ENCODE data around the gene COTL1.

The COTL1 gene, protein sequence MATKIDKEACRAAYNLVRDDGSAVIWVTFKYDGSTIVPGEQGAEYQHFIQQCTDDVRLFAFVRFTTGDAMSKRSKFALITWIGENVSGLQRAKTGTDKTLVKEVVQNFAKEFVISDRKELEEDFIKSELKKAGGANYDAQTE

GRCh38 chr16:84617791-84618580 is at the start of gene COTL1:
TSS of gene COTL1 (minus strand) at chr16:84618078. CDS start at chr16:84617914, 164 bp downstream.
- peak within 1 kb of the TSS; percentile 85 for H3K4me3 ChIP-seq (ENCODE audit: low read depth, low read length)
- peaks cover 22% of the 10 kb centered on the region for H3K4me1 ChIP-seq (ENCODE audit: control insufficient read depth, insufficient read depth, low read length)
- peak within 1 kb of the TSS; percentile 65 for H3K9ac ChIP-seq (ENCODE audit: low read depth, low read length)
- no peaks in the 10 kb centered on the region for H3K9me3 ChIP-seq (ENCODE audit: control insufficient read depth, insufficient read depth, low read length)
- peaks cover 2% of the 10 kb centered on the region for H3K27me3 ChIP-seq (ENCODE audit: control insufficient read depth, insufficient read depth, low read length)
- H3K36me3 ChIP-seq (ENCODE audit: control insufficient read depth, insufficient read depth, low read length) = peaks cover 20% of the 10 kb centered on the region

DNA sequence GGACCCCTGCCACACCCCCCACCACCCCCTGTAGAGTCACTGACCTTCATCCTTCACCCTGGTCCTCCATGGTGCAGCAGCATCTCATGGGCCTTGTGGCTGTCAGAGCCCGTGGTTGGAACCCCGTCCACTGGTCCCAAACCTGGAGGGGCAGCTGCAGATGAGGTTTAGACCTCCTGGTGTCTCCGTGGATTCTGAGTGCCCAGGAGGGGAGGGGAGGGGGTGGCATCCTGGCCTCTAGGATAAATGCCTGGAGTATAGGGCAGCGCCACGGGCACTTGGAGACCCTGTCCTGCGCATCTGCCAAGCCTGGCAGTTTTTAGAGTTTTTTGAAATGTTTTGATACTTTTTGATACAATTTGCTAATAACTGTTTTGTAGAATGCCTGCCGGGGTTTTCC is 48.0 kb upstream of the COTL1 start:
- Histone ChIP-seq H3K27me3 (ENCODE audit: control insufficient read depth, insufficient read depth, low read length) (no peaks in the 10 kb centered on the region), H3K9ac (ENCODE audit: low read depth, low read length) (no peak overlapping the region), H3K4me3 (ENCODE audit: low read depth, low read length) (no peak overlapping the region), H3K36me3 (ENCODE audit: control insufficient read depth, insufficient read depth, low read length) (peaks cover 10% of the 10 kb centered on the region), H3K9me3 (ENCODE audit: control insufficient read depth, insufficient read depth, low read length) (no peaks in the 10 kb centered on the region), H3K4me1 (ENCODE audit: control insufficient read depth, insufficient read depth, low read length) (peaks cover 8% of the 10 kb centered on the region)

DNA sequence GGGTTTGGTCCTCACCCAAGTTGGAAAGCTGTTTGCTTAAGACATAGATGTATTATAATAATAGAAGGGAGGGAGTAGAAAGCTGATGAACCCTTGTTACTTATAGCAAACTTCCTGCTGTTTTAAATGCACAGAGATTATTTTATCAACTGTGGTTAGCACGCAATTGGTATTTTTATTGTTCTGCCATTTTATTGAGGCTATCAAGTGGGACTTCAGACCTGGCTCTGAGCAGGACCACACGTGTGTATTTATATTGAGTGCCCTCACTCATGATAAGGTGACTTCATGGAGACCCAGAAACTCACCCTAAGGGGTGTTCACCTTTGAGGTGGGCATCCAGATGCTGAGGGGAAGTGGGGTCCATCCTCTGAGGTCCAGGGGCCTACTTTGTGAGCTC is 47.5 kb upstream of the COTL1 start:
- peaks cover 8% of the 10 kb centered on the region for H3K4me1 ChIP-seq (ENCODE audit: control insufficient read depth, insufficient read depth, low read length)
- H3K27me3 ChIP-seq (ENCODE audit: control insufficient read depth, insufficient read depth, low read length) = no peaks in the 10 kb centered on the region
- no peak overlapping the region for H3K9ac ChIP-seq (ENCODE audit: low read depth, low read length)
- H3K36me3 ChIP-seq (ENCODE audit: control insufficient read depth, insufficient read depth, low read length) = peaks cover 12% of the 10 kb centered on the region
- no peaks in the 10 kb centered on the region for H3K9me3 ChIP-seq (ENCODE audit: control insufficient read depth, insufficient read depth, low read length)
- no peak overlapping the region for H3K4me3 ChIP-seq (ENCODE audit: low read depth, low read length)

GRCh38 chr16:84663433-84664101 is 45.7 kb upstream of the COTL1 start:
- H3K9me3 ChIP-seq (ENCODE audit: control insufficient read depth, insufficient read depth, low read length) = no peaks in the 10 kb centered on the region
- H3K36me3 ChIP-seq (ENCODE audit: control insufficient read depth, insufficient read depth, low read length) = peaks cover 18% of the 10 kb centered on the region
- H3K4me3 ChIP-seq (ENCODE audit: low read depth, low read length) = no peak overlapping the region
- no peak overlapping the region for H3K9ac ChIP-seq (ENCODE audit: low read depth, low read length)
- no peaks in the 10 kb centered on the region for H3K27me3 ChIP-seq (ENCODE audit: control insufficient read depth, insufficient read depth, low read length)
- H3K4me1 ChIP-seq (ENCODE audit: control insufficient read depth, insufficient read depth, low read length) = peaks cover 8% of the 10 kb centered on the region

- H3K9me3 ChIP-seq (ENCODE audit: control insufficient read depth, insufficient read depth, low read length) = no peaks in the 10 kb centered on the region
- H3K36me3 ChIP-seq (ENCODE audit: control insufficient read depth, insufficient read depth, low read length) = peaks cover 29% of the 10 kb centered on the region
- H3K4me1 ChIP-seq (ENCODE audit: control insufficient read depth, insufficient read depth, low read length) = peaks cover 2% of the 10 kb centered on the region
- no peak overlapping the region for H3K9ac ChIP-seq (ENCODE audit: low read depth, low read length)
- H3K4me3 ChIP-seq (ENCODE audit: low read depth, low read length) = no peak overlapping the region
- H3K27me3 ChIP-seq (ENCODE audit: control insufficient read depth, insufficient read depth, low read length) = no peaks in the 10 kb centered on the region
These were observed 44.6 kb upstream of the COTL1 start for GRCh38 chr16:84662471-84662870.

- Histone ChIP-seq H3K9me3 (ENCODE audit: control insufficient read depth, insufficient read depth, low read length) (no peaks in the 10 kb centered on the region), H3K27me3 (ENCODE audit: control insufficient read depth, insufficient read depth, low read length) (no peaks in the 10 kb centered on the region), H3K36me3 (ENCODE audit: control insufficient read depth, insufficient read depth, low read length) (peaks cover 37% of the 10 kb centered on the region), H3K4me1 (ENCODE audit: control insufficient read depth, insufficient read depth, low read length) (no peaks in the 10 kb centered on the region), H3K4me3 (ENCODE audit: low read depth, low read length) (no peak overlapping the region), H3K9ac (ENCODE audit: low read depth, low read length) (no peak overlapping the region)
These were observed 43.7 kb upstream of the COTL1 start for GRCh38 chr16:84661418-84662060.

GRCh38 chr16:84660973-84661372 is 43.1 kb upstream of the COTL1 start:
- no peaks in the 10 kb centered on the region for H3K27me3 ChIP-seq (ENCODE audit: control insufficient read depth, insufficient read depth, low read length)
- H3K9ac ChIP-seq (ENCODE audit: low read depth, low read length) = no peak overlapping the region
- no peak overlapping the region for H3K4me3 ChIP-seq (ENCODE audit: low read depth, low read length)
- H3K36me3 ChIP-seq (ENCODE audit: control insufficient read depth, insufficient read depth, low read length) = peaks cover 37% of the 10 kb centered on the region
- no peaks in the 10 kb centered on the region for H3K4me1 ChIP-seq (ENCODE audit: control insufficient read depth, insufficient read depth, low read length)
- H3K9me3 ChIP-seq (ENCODE audit: control insufficient read depth, insufficient read depth, low read length) = no peaks in the 10 kb centered on the region

DNA sequence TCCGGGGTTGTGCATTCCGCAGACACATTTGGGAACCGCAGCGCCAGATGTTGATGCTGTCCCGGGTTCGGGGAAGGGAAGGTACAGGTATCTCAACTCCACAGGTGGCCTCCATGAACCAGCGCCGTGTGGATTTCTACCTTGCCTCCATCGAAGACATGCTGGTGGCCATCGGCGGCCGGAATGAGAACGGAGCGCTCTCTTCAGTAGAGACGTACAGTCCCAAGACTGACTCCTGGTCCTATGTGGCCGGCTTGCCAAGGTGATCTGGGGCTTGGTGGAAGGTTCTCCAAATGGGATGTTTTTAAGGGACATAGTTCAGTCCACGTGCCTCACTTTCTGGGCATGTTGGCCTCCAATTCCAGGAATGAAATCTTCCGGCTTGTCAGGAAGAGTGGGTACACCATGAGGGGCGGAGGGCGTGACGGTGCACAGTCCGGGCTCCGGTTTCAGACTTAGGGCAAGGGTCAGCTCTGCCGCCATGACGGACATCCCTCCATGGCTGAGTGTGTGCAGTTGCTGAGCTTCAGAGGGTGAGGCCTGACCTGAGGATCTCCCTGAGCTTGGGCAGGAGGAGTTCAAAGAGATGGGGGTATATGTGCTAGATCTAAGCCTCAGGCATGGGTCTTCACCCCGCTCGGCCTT is 41.9 kb upstream of the COTL1 start:
- Histone ChIP-seq H3K9me3 (ENCODE audit: control insufficient read depth, insufficient read depth, low read length) (no peaks in the 10 kb centered on the region), H3K4me1 (ENCODE audit: control insufficient read depth, insufficient read depth, low read length) (no peaks in the 10 kb centered on the region), H3K27me3 (ENCODE audit: control insufficient read depth, insufficient read depth, low read length) (no peaks in the 10 kb centered on the region), H3K4me3 (ENCODE audit: low read depth, low read length) (no peak overlapping the region), H3K9ac (ENCODE audit: low read depth, low read length) (no peak overlapping the region), H3K36me3 (ENCODE audit: control insufficient read depth, insufficient read depth, low read length) (peaks cover 37% of the 10 kb centered on the region)

DNA sequence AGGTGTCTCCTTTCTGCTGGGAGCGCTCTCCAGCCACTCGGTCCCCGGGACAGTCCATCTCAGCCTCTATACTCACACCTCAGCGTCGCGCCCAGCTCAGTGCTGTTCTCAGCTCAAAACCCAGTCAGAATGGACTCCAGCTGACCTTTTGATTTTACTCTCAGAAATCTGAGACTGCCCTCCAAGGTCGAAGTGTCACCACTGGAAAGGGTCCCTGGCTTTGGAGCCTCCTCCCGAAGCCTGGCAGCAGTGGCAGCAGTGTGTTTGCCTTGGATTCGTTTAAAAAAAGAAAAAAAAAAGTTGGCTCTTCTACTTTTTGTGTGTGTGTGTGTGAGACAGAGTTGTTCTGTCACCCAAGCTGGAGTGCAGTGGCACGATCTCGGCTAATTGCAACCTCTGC is 40.8 kb upstream of the COTL1 start:
- Histone ChIP-seq H3K4me3 (ENCODE audit: low read depth, low read length) (no peak overlapping the region), H3K9me3 (ENCODE audit: control insufficient read depth, insufficient read depth, low read length) (no peaks in the 10 kb centered on the region), H3K36me3 (ENCODE audit: control insufficient read depth, insufficient read depth, low read length) (peaks cover 37% of the 10 kb centered on the region), H3K9ac (ENCODE audit: low read depth, low read length) (no peak overlapping the region), H3K4me1 (ENCODE audit: control insufficient read depth, insufficient read depth, low read length) (no peaks in the 10 kb centered on the region), H3K27me3 (ENCODE audit: control insufficient read depth, insufficient read depth, low read length) (no peaks in the 10 kb centered on the region)

DNA sequence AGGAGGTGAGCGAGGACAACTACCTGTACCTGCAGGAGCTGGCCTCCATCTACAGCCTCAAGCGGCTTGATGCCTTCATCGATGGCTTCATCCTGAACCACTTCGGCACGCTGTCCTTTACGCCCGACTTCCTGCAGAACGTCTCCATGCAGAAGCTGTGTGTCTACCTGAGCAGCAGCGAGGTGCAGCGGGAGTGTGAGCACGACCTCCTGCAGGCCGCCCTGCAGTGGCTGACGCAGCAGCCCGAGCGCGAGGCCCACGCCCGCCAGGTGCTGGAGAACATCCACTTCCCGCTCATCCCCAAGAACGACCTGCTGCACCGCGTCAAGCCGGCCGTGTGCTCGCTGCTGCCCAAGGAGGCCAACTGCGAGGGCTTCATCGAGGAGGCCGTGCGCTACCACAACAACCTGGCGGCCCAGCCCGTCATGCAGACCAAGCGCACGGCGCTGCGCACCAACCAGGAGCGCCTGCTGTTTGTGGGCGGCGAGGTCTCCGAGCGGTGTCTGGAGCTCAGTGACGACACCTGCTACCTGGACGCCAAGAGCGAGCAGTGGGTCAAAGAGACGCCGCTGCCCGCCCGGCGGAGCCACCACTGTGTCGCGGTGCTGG is 39.5 kb upstream of the COTL1 start:
- H3K4me1 ChIP-seq (ENCODE audit: control insufficient read depth, insufficient read depth, low read length) = no peaks in the 10 kb centered on the region
- H3K36me3 ChIP-seq (ENCODE audit: control insufficient read depth, insufficient read depth, low read length) = peaks cover 37% of the 10 kb centered on the region
- no peaks in the 10 kb centered on the region for H3K27me3 ChIP-seq (ENCODE audit: control insufficient read depth, insufficient read depth, low read length)
- no peaks in the 10 kb centered on the region for H3K9me3 ChIP-seq (ENCODE audit: control insufficient read depth, insufficient read depth, low read length)
- no peak overlapping the region for H3K4me3 ChIP-seq (ENCODE audit: low read depth, low read length)
- H3K9ac ChIP-seq (ENCODE audit: low read depth, low read length) = no peak overlapping the region

GRCh38 chr16:84656649-84657048 is 38.8 kb upstream of the COTL1 start:
- H3K27me3 ChIP-seq (ENCODE audit: control insufficient read depth, insufficient read depth, low read length) = no peaks in the 10 kb centered on the region
- peaks cover 33% of the 10 kb centered on the region for H3K36me3 ChIP-seq (ENCODE audit: control insufficient read depth, insufficient read depth, low read length)
- H3K9me3 ChIP-seq (ENCODE audit: control insufficient read depth, insufficient read depth, low read length) = no peaks in the 10 kb centered on the region
- no peak overlapping the region for H3K4me3 ChIP-seq (ENCODE audit: low read depth, low read length)
- no peak overlapping the region for H3K9ac ChIP-seq (ENCODE audit: low read depth, low read length)
- no peaks in the 10 kb centered on the region for H3K4me1 ChIP-seq (ENCODE audit: control insufficient read depth, insufficient read depth, low read length)

All from iPS-15b (cell line).